Fibroblast of gingiva (primary cell): ENCODE measurements around the gene MYCN.
"Not testable (repeated sequence)": the region's sequence is repeated elsewhere in the genome, so short reads cannot be mapped to it uniquely, and the experiment has no call there.

Experiments
- DNase-seq: peaks from one replicate; pipeline ENCODE4 v3.0.0-alpha.2; 2011; ENCODE audit warnings: low read depth

MYCN gene

GRCh38 chr2:15907461-15908324 is 32.7 kb upstream of the MYCN start:
- no peak for DNase-seq

GRCh38 chr2:15908371-15908770 is 32.0 kb upstream of the MYCN start:
- no peak for DNase-seq

GRCh38 chr2:15909157-15909556 is 31.2 kb upstream of the MYCN start:
- DNase-seq: no peak

GRCh38 chr2:15909736-15910135 is 30.6 kb upstream of the MYCN start:
- DNase-seq: no peak

GRCh38 chr2:15911270-15911669 is 29.1 kb upstream of the MYCN start:
- not testable (repeated sequence) for DNase-seq

- DNase-seq: no peak
Observed at GRCh38 chr2:15911686-15912085, 28.7 kb upstream of the MYCN start.

- no peak for DNase-seq
Observed at GRCh38 chr2:15912203-15912602, 28.1 kb upstream of the MYCN start.

- DNase-seq: no peak
Observed at GRCh38 chr2:15913146-15913545, 27.2 kb upstream of the MYCN start.

- DNase-seq: no peak
Observed at GRCh38 chr2:15914596-15915385, 25.6 kb upstream of the MYCN start.

GRCh38 chr2:15915546-15915945 is 24.8 kb upstream of the MYCN start:
- not testable (repeated sequence) for DNase-seq

- DNase-seq: no peak
Observed at GRCh38 chr2:15916336-15916735, 24.0 kb upstream of the MYCN start.

GRCh38 chr2:15918761-15919356 is 21.5 kb upstream of the MYCN start:
- no peak for DNase-seq

- no peak for DNase-seq
Observed at GRCh38 chr2:15919716-15920434, 20.5 kb upstream of the MYCN start.

- DNase-seq: no peak
Observed at GRCh38 chr2:15920696-15921095, 19.7 kb upstream of the MYCN start.

- no peak for DNase-seq
Observed at GRCh38 chr2:15923597-15923996, 16.8 kb upstream of the MYCN start.

- DNase-seq: no peak
Observed at GRCh38 chr2:15925819-15926218, 14.5 kb upstream of the MYCN start.

- no peak for DNase-seq
Observed at GRCh38 chr2:15926252-15926651, 14.1 kb upstream of the MYCN start.

- DNase-seq: no peak
Observed at GRCh38 chr2:15927551-15928218, 12.7 kb upstream of the MYCN start.

- not testable (repeated sequence) for DNase-seq
Observed at GRCh38 chr2:15929008-15929407, 11.3 kb upstream of the MYCN start.

- no peak for DNase-seq
Observed at GRCh38 chr2:15929861-15930260, 10.5 kb upstream of the MYCN start.

GRCh38 chr2:15930589-15931318 is 9.6 kb upstream of the MYCN start:
- DNase-seq: no peak
